ENCODE data around the gene PTPN11.

The PTPN11 gene

DNA sequence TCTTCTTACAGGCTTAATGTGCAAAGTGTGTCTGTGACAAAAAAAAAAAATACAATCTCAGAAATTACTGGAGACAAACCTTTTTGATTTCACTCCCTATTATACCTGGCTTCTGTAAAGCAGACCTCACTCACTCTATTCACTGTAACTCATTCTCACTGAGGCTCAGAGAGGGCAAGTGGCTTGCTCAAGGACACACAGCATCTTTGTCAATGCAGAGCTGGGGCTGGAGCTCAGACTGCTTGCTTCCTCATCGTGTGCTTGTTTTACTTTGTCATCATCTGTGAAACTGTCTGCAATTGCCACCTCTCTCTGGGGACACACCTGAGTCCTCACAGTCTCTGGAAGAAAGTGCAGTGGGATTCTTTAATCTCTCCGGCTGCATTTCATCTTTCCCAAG is 120.0 kb downstream of the PTPN11 start:
- no peak for DNase-seq (ENCODE audit: low read depth in 2 of 2, low spot score in 1 of 2)

DNA sequence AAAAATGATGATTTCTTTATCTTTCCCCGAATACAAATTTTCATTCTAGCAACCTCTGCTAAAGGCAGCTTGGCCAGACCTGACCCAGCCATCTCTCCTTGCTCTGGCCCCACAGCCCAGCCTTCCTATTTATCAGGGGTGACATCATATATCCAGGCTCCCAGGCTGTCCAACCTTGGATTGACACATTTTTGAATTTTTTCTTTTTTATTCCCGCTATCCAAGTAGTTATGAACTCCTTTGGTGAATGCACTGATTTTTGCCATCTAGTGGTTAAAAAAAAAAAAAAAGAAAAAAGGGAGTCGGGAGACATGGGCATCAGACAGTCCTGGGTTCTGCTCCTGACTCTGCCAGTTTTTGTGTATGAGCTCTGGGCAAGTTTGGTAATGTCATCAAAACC is 120.5 kb downstream of the PTPN11 start:
- no peak for DNase-seq (ENCODE audit: low read depth in 2 of 2, low spot score in 1 of 2)

DNA sequence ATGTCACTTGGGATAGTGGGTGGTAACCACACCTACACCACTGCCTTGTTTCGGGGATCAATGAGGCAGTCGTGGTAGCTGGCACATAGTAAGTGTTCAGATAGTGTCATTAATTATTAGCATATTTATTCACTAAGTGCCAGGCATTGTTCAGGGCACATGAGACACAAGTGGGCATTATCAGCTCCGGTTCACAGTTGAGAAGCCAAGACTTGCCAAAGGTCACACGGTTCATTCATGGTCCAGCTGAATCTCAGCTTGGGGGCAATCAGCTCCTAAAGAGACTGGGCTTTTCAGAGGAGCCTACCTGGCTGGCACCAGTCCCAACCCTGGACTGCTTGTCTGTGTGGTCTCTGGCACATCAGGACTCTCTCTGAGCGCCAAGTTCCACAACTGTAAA is 121.3 kb downstream of the PTPN11 start:
- no peak for DNase-seq (ENCODE audit: low read depth in 2 of 2, low spot score in 1 of 2)

DNA sequence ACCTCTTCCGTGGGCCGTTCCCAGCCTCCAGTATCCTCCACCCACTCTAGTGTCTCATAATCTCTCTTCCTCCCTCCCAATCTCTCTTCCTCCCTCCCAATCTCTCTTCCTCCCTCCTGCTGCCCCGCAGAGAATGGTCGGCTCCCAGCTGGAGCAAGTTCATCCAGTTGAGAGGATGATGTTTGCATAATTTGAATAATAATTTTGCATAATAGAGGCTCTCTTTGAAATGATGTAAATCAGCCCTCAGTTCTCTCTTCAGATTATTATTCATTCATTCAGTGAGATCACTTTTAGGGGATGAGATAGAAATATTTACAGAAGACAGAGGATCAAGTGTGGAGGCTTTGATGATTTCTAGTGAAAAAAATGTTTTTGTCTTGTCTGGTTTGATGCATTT is 125.0 kb downstream of the PTPN11 start:
- DNase-seq (ENCODE audit: low read depth in 2 of 2, low spot score in 1 of 2) = no peak

DNA sequence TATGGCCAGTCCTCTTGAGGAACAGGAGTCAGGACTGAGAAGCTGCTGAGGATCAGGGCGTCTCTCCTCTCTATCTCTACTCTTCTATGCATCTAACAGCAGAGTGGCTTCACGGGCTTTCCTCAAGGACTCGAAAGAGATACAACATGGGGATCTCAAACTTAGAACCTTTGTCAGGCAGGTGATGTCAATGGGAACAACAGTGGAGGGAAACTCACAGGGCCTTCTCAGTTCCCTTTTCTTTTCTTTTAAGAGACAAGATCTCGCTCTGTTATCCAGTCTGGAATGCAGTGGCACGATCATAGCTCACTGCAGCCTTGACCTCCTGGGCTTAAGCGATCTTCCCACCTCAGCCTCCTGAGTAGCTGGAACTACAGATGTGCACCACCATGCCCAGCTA is 127.6 kb downstream of the PTPN11 start:
- no peak for DNase-seq (ENCODE audit: low read depth in 2 of 2, low spot score in 1 of 2)

DNA sequence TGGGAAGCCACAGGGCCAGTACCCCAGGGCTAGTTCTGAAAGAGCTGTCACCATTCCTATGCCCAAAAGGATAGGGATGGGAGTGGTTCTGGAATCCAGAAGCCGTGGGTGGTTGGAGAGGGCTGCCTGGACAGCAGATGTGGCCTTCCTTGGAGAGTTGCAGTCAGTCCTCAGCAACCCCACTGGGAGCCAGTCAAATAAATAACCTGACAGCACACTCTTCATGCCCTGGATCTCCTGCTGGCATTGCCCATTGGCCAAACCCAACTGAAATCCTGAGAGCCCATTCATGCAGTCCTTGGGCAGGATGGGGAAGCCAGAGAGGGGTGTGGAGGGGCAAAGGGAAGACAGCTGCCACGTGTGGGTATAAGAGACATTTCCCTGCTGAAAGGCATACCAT is 128.2 kb downstream of the PTPN11 start:
- no peak for DNase-seq (ENCODE audit: low read depth in 2 of 2, low spot score in 1 of 2)

DNA sequence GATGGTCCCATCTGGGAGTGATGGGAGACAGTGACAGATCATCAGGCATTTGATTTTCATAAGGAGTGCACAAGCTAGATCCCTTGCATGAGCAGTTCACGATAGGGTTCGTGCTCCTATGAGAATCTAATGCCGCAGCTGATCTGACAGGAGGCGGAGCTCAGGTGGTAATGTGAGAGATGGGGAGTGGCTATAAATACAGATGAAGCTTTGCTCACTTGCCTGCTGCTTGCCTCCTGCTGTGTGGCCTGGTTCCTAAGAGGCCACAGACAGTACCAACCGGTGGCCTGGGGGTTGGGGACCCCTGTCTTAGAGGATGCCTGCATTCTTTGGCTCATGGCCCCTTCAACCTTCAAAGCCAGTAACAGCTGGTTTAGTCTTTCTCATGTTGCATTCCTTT is 130.3 kb downstream of the PTPN11 start:
- DNase-seq (ENCODE audit: low read depth in 2 of 2, low spot score in 1 of 2) = no peak

DNA sequence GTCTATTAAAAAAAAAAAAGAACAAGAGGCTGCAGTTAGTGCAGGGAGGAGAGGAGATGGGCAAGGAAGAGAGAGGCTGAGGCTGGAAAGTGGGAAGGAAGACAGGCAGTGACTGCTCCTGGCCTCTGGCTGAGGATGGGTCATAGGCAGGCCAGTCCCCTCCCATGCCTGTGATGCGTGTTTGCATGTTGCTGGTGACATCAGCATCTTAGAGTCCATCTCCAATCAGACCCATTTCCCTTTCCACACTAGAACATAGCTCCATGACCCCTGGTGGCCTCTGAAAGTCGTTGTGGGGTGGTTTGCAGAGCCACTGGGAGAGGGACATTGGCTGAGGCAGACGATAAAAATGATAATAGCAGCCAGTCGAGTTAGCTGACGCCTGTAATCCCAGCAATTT is 132.9 kb downstream of the PTPN11 start:
- no peak for DNase-seq (ENCODE audit: low read depth in 2 of 2, low spot score in 1 of 2)

DNA sequence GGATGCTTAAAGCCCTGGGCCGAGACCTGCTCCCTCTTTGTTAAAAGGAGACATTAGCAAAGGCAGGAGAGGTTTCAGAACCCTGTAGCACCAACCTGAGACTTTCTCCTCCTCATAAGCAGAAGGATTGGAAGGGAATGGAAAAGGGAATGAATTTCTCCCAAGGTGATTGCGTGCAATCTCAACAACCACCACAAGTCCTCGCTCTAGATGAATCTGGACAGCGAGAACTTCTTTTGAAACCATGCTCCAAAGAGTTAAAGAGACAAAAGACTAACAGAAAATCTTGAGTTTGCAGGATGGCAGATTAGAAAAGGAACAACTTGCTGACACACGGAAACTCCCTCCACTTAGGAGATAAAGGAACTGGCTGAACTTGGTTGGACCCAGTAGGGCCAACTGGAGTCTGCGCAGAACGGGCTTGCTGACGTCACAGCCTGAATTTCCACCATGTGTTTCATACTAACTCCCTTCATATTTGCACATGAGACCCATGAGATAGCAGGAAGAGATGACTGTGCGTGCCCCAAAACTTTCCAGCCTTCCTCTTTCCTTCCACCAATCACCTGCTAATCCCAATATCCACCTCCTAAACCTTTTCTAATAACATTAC is 137.0 kb downstream of the PTPN11 start:
- no peak for DNase-seq (ENCODE audit: low read depth in 2 of 2, low spot score in 1 of 2)

DNA sequence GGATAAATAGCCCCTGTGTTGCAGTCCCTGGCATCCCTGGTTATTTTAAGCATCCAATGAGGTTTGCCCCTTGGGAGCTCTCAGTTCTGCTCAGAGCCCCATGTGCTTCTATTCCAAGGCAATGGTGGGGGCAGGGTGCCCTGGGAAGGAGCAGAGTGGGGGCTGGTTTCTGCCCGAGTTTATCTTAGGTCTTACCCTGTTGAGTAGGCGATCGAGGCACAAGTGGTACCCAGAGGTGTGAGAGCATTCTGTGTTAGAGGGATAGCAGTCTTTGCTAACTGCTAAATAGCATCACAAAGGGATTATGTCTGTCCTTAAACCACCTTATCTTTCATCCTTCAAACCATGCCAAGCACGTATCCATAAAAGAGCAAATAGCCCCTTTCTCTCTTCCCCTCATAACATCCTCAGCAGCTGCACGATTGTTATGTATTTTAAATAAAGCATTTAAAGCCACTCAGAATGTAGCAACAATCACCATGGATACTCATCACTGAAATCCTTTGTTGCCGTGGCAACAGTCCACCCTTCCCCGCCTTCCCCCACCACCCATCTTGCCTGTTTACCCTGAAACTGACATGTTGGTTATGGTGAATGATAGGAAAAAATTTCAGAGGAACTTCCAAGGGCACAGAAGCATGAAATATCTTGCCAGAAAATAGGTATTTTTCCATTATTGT is 139.3 kb downstream of the PTPN11 start:
- no peak for DNase-seq (ENCODE audit: low read depth in 2 of 2, low spot score in 1 of 2)
